Neural progenitor cell (in vitro differentiated cells): ENCODE measurements around the gene AHRR. TPM values are rescaled to one million over a fixed set of nuclear protein-coding genes. Genes with fewer than 3 reads are reported as not detected.

Source experiments
- DNase-seq: peaks from one replicate; pipeline ENCODE4 v3.0.0-alpha.2; 2016; ENCODE audit warnings: low spot score
- H2AFZ ChIP-seq: fragments of 200-600 bp; sonication (generic); replicated peaks from 2 replicates; pipeline ENCODE4 v1.6.1; 2016; ENCODE audit warnings: antibody characterized with exemption
- H3F3A ChIP-seq: fragments of 200-600 bp; sonication (generic); 2 replicates; pipeline ENCODE4 v1.6.1; 2016; ENCODE audit warnings: antibody characterized with exemption, low read depth
- H3K27ac ChIP-seq: fragments of 200-600 bp; sonication (generic); 2 replicates; pipeline ENCODE4 v1.5.1; 2016; ENCODE audit warnings: mild to moderate bottlenecking
- H3K27me3 ChIP-seq: fragments of 200-600 bp; sonication (generic); 2 replicates; pipeline ENCODE4 v1.6.1; 2016; ENCODE audit warnings: mild to moderate bottlenecking, moderate library complexity
- H3K36me3 ChIP-seq: fragments of 200-600 bp; sonication (generic); 2 replicates; pipeline ENCODE4 v1.5.1; 2016
- H3K4me1 ChIP-seq: fragments of 200-600 bp; sonication (generic); 2 replicates; pipeline ENCODE4 v1.6.1; 2016; ENCODE audit warnings: mixed run types
- H3K4me2 ChIP-seq: fragments of 200-600 bp; sonication (generic); 2 replicates; pipeline ENCODE4 v1.6.1; 2016
- H3K4me3 ChIP-seq: fragments of 200-600 bp; sonication (generic); 2 replicates; pipeline ENCODE4 v1.5.1; 2016
- H3K79me2 ChIP-seq: fragments of 200-600 bp; sonication (generic); 2 replicates; pipeline ENCODE4 v1.6.1; 2016; ENCODE audit warnings: low read depth
- H3K9ac ChIP-seq: fragments of 200-600 bp; sonication (generic); 2 replicates; pipeline ENCODE4 v1.6.1; 2016
- H3K9me3 ChIP-seq: fragments of 200-600 bp; sonication (generic); 2 replicates; pipeline ENCODE4 v1.5.1; 2016; ENCODE audit warnings: low read depth
- H4K20me1 ChIP-seq: fragments of 200-600 bp; sonication (generic); 2 replicates; pipeline ENCODE4 v1.6.1; 2016; ENCODE audit warnings: low read depth
- H3K27ac Mint-ChIP-seq: 3 replicates; pipeline ENCODE4 v1.8.0; 2021; ENCODE audit warnings: mixed read lengths
- H3K27me3 Mint-ChIP-seq: 2 replicates; pipeline ENCODE4 v1.8.0; 2022; ENCODE audit warnings: low read depth, mild to moderate bottlenecking, inconsistent platforms, moderate library complexity, mixed read lengths; ENCODE audit not compliant: insufficient read depth
- H3K36me3 Mint-ChIP-seq: 3 replicates; pipeline ENCODE4 v1.8.0; 2021; ENCODE audit warnings: mixed read lengths
- H3K4me1 Mint-ChIP-seq: 3 replicates; pipeline ENCODE4 v1.8.0; 2021; ENCODE audit warnings: mixed read lengths
- H3K4me3 Mint-ChIP-seq: 3 replicates; pipeline ENCODE4 v1.8.0; 2021; ENCODE audit warnings: mild to moderate bottlenecking, moderate library complexity, mixed read lengths
- H3K9me3 Mint-ChIP-seq: 3 replicates; pipeline ENCODE4 v1.8.0; 2020; ENCODE audit warnings: mixed read lengths
- EZH2 ChIP-seq: fragments of 200-600 bp; sonication (generic); IDR thresholded peaks from 2 replicates; pipeline ENCODE4 v1.6.1; 2017; ENCODE audit warnings: antibody characterized with exemption, mild to moderate bottlenecking, moderate library complexity
- EZH2phosphoT487 ChIP-seq: fragments of 200-600 bp; sonication (generic); IDR thresholded peaks from 2 replicates; pipeline ENCODE4 v1.6.1; 2017; ENCODE audit warnings: antibody characterized with exemption
- total RNA-seq: library from RNA; depleted of rRNA; stranded (reverse); fragments of >200 nt; gene quantifications from 2 replicates; pipeline ENCODE4 v1.2.3, GENCODE V29; 2015; ENCODE audit warnings: low replicate concordance
- TF ChIP-seq, protein P1 (sequence below): fragments of 200-600 bp; sonication (generic); IDR thresholded peaks from 2 replicates; pipeline ENCODE4 v1.5.1; 2017; ENCODE audit warnings: antibody characterized with exemption, mild to moderate bottlenecking

AHRR gene
- total RNA-seq, 1 donor from 2014 or later: 0.34 TPM

DNA sequence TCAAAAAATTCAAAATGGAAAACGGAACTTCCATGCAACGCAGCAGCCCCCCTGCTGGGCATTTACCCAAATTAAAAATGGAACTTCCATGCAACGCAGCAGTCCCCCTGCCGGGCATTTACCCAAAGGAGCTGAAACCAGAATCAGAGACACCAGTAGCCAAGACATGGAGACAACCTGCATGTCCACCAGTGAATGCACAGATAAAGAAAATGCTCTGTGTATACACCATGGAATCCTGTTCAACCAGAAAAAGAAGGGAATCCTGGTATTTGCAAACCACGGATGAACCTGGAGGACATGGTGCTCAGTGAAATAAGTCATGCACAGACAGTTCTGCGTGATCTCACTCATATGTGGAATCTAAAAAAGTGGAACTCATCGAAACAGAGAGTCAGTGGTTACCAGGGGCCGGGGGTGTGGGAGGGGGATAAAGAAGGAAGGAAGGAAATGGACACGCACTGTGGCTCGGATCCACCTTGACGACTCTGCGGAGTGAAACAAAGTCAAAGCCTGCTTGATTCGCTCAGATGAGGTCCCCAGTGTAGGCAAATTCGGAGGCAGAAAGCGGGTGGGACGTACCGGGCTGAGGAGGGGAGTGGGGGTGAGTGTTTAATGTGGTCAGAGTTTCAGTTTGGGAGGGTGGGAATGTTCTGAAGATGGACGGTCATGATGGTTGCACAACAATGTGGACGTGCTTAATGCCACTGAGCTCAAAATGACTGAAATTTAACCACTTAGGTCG is 81.3 kb downstream of the AHRR start:
- Mint-ChIP-seq H3K4me1 (peaks cover 23% of the 10 kb centered on the region), H3K9me3 (peaks cover 3% of the 10 kb centered on the region), H3K27me3 (peaks cover 5% of the 10 kb centered on the region), H3K27ac (no peak overlapping the region), H3K36me3 (no peaks in the 10 kb centered on the region), H3K4me3 (no peak overlapping the region)
- H3K4me3 ChIP-seq: no peak overlapping the region
- no peak overlapping the region for H3K9ac ChIP-seq
- no peaks in the 10 kb centered on the region for H4K20me1 ChIP-seq
- H2AFZ ChIP-seq: no peak overlapping the region
- no peaks in the 10 kb centered on the region for H3K36me3 ChIP-seq
- no peaks in the 10 kb centered on the region for H3F3A ChIP-seq
- H3K27me3 ChIP-seq: peaks cover 21% of the 10 kb centered on the region
- TF ChIP-seq EZH2phosphoT487 (no peak), EZH2 (no peak)
- TF ChIP-seq, protein P1, sequence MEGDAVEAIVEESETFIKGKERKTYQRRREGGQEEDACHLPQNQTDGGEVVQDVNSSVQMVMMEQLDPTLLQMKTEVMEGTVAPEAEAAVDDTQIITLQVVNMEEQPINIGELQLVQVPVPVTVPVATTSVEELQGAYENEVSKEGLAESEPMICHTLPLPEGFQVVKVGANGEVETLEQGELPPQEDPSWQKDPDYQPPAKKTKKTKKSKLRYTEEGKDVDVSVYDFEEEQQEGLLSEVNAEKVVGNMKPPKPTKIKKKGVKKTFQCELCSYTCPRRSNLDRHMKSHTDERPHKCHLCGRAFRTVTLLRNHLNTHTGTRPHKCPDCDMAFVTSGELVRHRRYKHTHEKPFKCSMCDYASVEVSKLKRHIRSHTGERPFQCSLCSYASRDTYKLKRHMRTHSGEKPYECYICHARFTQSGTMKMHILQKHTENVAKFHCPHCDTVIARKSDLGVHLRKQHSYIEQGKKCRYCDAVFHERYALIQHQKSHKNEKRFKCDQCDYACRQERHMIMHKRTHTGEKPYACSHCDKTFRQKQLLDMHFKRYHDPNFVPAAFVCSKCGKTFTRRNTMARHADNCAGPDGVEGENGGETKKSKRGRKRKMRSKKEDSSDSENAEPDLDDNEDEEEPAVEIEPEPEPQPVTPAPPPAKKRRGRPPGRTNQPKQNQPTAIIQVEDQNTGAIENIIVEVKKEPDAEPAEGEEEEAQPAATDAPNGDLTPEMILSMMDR: no peak
- peaks cover 10% of the 10 kb centered on the region for H3K4me1 ChIP-seq
- no peak for DNase-seq
- H3K27ac ChIP-seq: no peak overlapping the region
- H3K4me2 ChIP-seq: no peak overlapping the region
- no peaks in the 10 kb centered on the region for H3K79me2 ChIP-seq
- H3K9me3 ChIP-seq: no peaks in the 10 kb centered on the region

DNA sequence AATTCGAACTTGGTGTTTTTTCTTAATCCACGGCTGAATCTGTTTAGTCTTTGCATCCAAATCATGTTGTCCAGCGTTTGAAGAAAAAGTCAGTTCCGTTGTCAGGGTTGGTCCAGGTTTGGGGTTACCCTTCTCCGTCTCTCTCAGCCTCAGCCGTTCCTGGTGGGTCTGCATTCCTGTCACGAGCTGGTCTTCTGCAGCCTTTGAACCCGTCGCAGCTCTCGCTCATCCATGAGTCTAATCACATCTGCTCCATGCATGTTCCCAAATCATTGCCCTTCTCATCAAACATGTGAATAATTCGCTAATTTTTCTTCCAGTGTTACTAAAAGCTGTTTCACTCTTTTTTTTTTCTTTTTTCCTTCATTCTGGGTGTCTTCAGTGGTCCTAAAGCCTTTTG is 82.5 kb downstream of the AHRR start:
- Mint-ChIP-seq H3K27ac (no peak overlapping the region), H3K4me1 (peaks cover 23% of the 10 kb centered on the region), H3K4me3 (no peak overlapping the region), H3K27me3 (peaks cover 5% of the 10 kb centered on the region), H3K36me3 (no peaks in the 10 kb centered on the region), H3K9me3 (peaks cover 3% of the 10 kb centered on the region)
- Histone ChIP-seq H3K4me1 (peaks cover 10% of the 10 kb centered on the region), H3K27ac (no peak overlapping the region), H3K9me3 (no peaks in the 10 kb centered on the region), H3K4me3 (no peak overlapping the region), H3F3A (no peaks in the 10 kb centered on the region), H4K20me1 (no peaks in the 10 kb centered on the region), H2AFZ (no peak overlapping the region), H3K36me3 (no peaks in the 10 kb centered on the region), H3K4me2 (no peak overlapping the region), H3K27me3 (peaks cover 21% of the 10 kb centered on the region), H3K9ac (no peak overlapping the region), H3K79me2 (no peaks in the 10 kb centered on the region)
- DNase-seq: no peak
- TF ChIP-seq, protein P1: no peak
- TF ChIP-seq EZH2 (no peak), EZH2phosphoT487 (no peak)

DNA sequence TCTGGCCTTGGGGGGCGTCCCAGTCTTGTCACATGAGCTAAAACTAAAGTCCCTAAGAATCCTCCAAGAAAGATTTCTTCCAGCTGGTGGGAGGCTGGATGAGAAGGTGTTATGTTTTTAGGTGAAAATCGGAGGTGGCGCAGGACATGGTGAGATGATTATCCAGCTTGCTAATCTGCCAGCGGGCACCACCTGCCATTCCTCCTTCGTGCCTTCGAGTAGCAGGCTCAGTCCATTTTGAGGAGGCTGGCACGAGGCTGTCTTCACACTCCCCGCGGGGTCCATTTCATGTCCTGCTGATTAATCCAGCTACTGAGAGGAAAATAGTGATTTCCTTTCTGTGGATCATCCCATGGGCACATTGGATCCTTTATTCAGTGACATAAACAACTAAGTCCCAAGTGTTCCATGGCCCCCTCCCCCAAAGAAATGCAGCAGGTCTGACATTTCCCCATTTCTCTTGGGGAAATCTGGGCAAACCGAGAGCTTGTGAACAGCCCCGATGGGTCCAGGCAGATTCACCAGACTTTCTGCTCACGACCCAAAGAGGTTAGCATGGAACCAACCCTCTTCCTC is 83.2 kb downstream of the AHRR start:
- H3K79me2 ChIP-seq: no peaks in the 10 kb centered on the region
- H3K9me3 Mint-ChIP-seq: peaks cover 3% of the 10 kb centered on the region

More for the DNA sequence above, 83.2 kb downstream of the AHRR start:
- no peak overlapping the region for H2AFZ ChIP-seq
- peaks cover 14% of the 10 kb centered on the region for H3K27me3 ChIP-seq
- H3K4me1 ChIP-seq: peaks cover 5% of the 10 kb centered on the region
- no peak overlapping the region for H3K27ac ChIP-seq
- TF ChIP-seq EZH2 (no peak), EZH2phosphoT487 (no peak)
- TF ChIP-seq, protein P1: no peak
- no peaks in the 10 kb centered on the region for H3F3A ChIP-seq
- DNase-seq: no peak
- H3K36me3 Mint-ChIP-seq: no peaks in the 10 kb centered on the region
- H3K27ac Mint-ChIP-seq: no peak overlapping the region
- no peak overlapping the region for H3K4me3 ChIP-seq
- H3K36me3 ChIP-seq: no peaks in the 10 kb centered on the region
- H3K9me3 ChIP-seq: no peaks in the 10 kb centered on the region
- peaks cover 23% of the 10 kb centered on the region for H3K4me1 Mint-ChIP-seq
- H3K27me3 Mint-ChIP-seq: peaks cover 5% of the 10 kb centered on the region
- no peaks in the 10 kb centered on the region for H4K20me1 ChIP-seq
- no peak overlapping the region for H3K9ac ChIP-seq
- H3K4me3 Mint-ChIP-seq: no peak overlapping the region
- no peak overlapping the region for H3K4me2 ChIP-seq
